K562 (cell line): Measurements from ENCODE around the gene ADIPOR1. TPM values are rescaled to one million over a fixed set of nuclear protein-coding genes. Genes with fewer than 3 reads are reported as not detected.

ENCODE experiments used
- FOXP1 ChIP-seq: sonication (generic); formaldehyde crosslinking; IDR thresholded peaks from 2 replicates; pipeline ENCODE4 v1.8.0; 2022; ENCODE audit warnings: mild to moderate bottlenecking, missing genetic modification reagents
- MCM2 ChIP-seq: fragments of 450-650 bp; IDR thresholded peaks from 2 replicates; pipeline ENCODE4 v1.6.1; 2017; ENCODE audit warnings: low read depth, mild to moderate bottlenecking
- OTX1 ChIP-seq: fragments of 450-650 bp; formaldehyde crosslinking; IDR thresholded peaks from 2 replicates; pipeline ENCODE4 v1.4.0; 2022; ENCODE audit warnings: mild to moderate bottlenecking
- RERE ChIP-seq: sonication (generic); formaldehyde crosslinking; IDR thresholded peaks from 2 replicates; pipeline ENCODE4 v1.8.0; 2023; ENCODE audit warnings: missing genetic modification reagents, mild to moderate bottlenecking, borderline replicate concordance
- TFAM ChIP-seq: fragments of 250-450 bp; sonication (Bioruptor Pico); conservative IDR thresholded peaks from 2 replicates; pipeline ENCODE4 v1.5.0; 2021; ENCODE audit warnings: mild to moderate bottlenecking, moderate library complexity
- ZNF407 ChIP-seq: fragments of 450-650 bp; IDR thresholded peaks from 2 replicates; pipeline ENCODE4 v1.6.1; 2016; ENCODE audit warnings: low read depth
- polyA plus RNA-seq, 8 experiments: library from polyadenylated mRNA; depleted of rRNA in 4 of 8; stranded (reverse) in 5 of 8; unstranded in 3 of 8; fragments of >200 nt; fragmentation: Nextera tagmentation in 2 of 8; fragmentation: Illumina TruSeq in 1 of 8; extraction: Ambion mirVana in 2 of 8; extraction: Trizol in 1 of 8; gene quantifications; 2 replicates each; pipeline versions ENCODE4 v1.2.1 to v1.2.3, GENCODE V29; 2011 to 2014; ENCODE audit warnings: inconsistent platforms in 1 of 8, missing spikeins in 1 of 8
- total RNA-seq, 7 experiments: library from RNA; depleted of rRNA in 6 of 7; stranded (reverse); fragments of >200 nt in 6 of 7; fragmentation: Illumina TruSeq in 2 of 7; extraction: Trizol in 2 of 7; gene quantifications; 2 replicates each; pipeline versions ENCODE4 v1.2.1 to v1.2.3, GENCODE V29; 2011 to 2021; ENCODE audit warnings: low replicate concordance in 1 of 7

The ADIPOR1 gene
- total and polyA plus RNA-seq, 9 of the 15 experiments (the other 6 are each of a cell fraction or from before 2014, with no cell fraction given): 29.0 to 217 (median 100) TPM

GRCh38 chr1:202966006-202966898, 8.1 kb upstream of the ADIPOR1 start (continued):
- 0 out of 2 replicates have a peak, but pooled peaks have one; percentile 30 for TF ChIP-seq FOXP1
- TF ChIP-seq RERE (CRISPR knock-in tag): no peak
- 0 out of 2 replicates have a peak, but pooled peaks have one; percentile 10 for TF ChIP-seq ZNF407
- TF ChIP-seq MCM2: no peak
- no peak for TF ChIP-seq OTX1
- no peak for TF ChIP-seq TFAM (CRISPR knock-in tag)
